Measurements from ENCODE around the gene TCOF1.

TCOF1 gene

GRCh38 chr5:150397782-150398721 is 40.6 kb downstream of the TCOF1 start:
- no peak for DNase-seq (ENCODE audit: low read depth)
- peak; percentile 14 for TF ChIP-seq CTCF (IDR thresholded peaks at IDR 0.05; ENCODE audit: control insufficient read depth, insufficient read depth, low read depth, low read length, missing control alignments)
- H3K4me3 ChIP-seq (ENCODE audit: control insufficient read depth, low read depth, low read length) = no peak overlapping the region

- no peak for TF ChIP-seq CTCF (IDR thresholded peaks at IDR 0.05; ENCODE audit: control insufficient read depth, insufficient read depth, low read depth, low read length, missing control alignments)
- DNase-seq (ENCODE audit: low read depth) = no peak
- no peak overlapping the region for H3K4me3 ChIP-seq (ENCODE audit: control insufficient read depth, low read depth, low read length)
Observed at GRCh38 chr5:150398722-150399523, 41.4 kb downstream of the TCOF1 start.

- TF ChIP-seq CTCF (IDR thresholded peaks at IDR 0.05; ENCODE audit: control insufficient read depth, insufficient read depth, low read depth, low read length, missing control alignments) = no peak
- DNase-seq (ENCODE audit: low read depth) = no peak
- H3K4me3 ChIP-seq (ENCODE audit: control insufficient read depth, low read depth, low read length) = no peak overlapping the region
Observed at GRCh38 chr5:150399524-150400211, 42.2 kb downstream of the TCOF1 start.

- no peak for DNase-seq (ENCODE audit: low read depth)
- TF ChIP-seq CTCF (IDR thresholded peaks at IDR 0.05; ENCODE audit: control insufficient read depth, insufficient read depth, low read depth, low read length, missing control alignments) = no peak
- H3K4me3 ChIP-seq (ENCODE audit: control insufficient read depth, low read depth, low read length) = no peak overlapping the region
Observed at GRCh38 chr5:150400316-150401075, 43.0 kb downstream of the TCOF1 start.

- H3K4me3 ChIP-seq (ENCODE audit: control insufficient read depth, low read depth, low read length) = no peak overlapping the region
- no peak for DNase-seq (ENCODE audit: low read depth)
- no peak for TF ChIP-seq CTCF (IDR thresholded peaks at IDR 0.05; ENCODE audit: control insufficient read depth, insufficient read depth, low read depth, low read length, missing control alignments)
Observed at GRCh38 chr5:150401076-150401375, 43.5 kb downstream of the TCOF1 start.

Measured in AG09309 (cell line).